ENCODE data around the gene ZDHHC19.

DNA sequence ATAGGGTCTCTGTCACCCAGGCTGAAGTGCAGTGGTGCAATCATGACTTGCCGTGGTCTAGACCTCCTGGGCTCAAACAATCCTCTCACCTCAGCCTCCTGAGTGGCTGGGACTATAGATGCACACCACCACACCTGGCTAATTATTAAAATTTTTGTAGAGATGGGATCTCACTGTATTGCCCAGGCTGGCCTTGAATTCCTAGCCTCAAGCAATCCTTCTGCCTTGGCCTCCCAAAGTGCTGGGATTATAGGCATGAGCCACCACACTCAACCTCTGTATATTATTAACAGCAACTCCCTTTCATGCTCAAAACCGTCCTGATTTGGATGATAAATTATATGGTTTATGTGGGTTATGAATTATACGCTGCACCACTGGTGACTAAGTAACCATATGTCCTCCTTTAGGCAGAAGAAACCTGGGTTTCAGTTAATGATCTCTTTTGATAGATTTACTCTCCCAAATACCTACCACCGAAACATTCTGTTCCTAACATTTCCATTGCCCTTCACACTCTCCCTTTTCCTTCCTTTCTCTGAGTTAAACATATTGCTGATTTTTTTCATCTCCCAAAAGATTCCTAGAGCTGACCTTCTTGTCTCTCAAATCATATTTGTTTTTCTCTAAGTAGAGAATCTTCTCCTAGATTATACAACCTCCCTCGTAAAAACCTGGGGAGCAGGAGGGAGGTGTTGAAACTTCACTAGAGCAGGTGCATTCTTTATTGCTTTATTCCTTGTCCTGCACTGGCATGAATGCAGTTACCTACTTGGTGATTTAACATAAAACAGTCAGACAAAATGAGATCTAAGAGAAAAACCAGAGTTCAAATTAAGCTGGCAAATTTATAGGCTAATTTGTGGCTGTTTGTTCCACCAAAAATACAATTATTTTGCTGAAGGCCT lies 43.4 kb upstream of the ZDHHC19 start:
- TF ChIP-seq, protein P1, sequence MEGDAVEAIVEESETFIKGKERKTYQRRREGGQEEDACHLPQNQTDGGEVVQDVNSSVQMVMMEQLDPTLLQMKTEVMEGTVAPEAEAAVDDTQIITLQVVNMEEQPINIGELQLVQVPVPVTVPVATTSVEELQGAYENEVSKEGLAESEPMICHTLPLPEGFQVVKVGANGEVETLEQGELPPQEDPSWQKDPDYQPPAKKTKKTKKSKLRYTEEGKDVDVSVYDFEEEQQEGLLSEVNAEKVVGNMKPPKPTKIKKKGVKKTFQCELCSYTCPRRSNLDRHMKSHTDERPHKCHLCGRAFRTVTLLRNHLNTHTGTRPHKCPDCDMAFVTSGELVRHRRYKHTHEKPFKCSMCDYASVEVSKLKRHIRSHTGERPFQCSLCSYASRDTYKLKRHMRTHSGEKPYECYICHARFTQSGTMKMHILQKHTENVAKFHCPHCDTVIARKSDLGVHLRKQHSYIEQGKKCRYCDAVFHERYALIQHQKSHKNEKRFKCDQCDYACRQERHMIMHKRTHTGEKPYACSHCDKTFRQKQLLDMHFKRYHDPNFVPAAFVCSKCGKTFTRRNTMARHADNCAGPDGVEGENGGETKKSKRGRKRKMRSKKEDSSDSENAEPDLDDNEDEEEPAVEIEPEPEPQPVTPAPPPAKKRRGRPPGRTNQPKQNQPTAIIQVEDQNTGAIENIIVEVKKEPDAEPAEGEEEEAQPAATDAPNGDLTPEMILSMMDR (IDR thresholded peaks at IDR 0.05 in 4 of 5, conservative IDR thresholded peaks at IDR 0.05 in 1 of 5) = no peak
- no peak for TF ChIP-seq POLR2A (IDR thresholded peaks at IDR 0.05)
